Body of pancreas (tissue), 4 donors: Measurements from ENCODE around the gene TMEM208.

Experiments
- CTCF ChIP-seq, 7 experiments: fragments of 450-650 bp in 4 of 7; fragments of 200-600 bp in 3 of 7; sonication (generic) in 3 of 7; IDR thresholded peaks; one replicate each; pipeline ENCODE4 v1.5.1; 2016 to 2019; ENCODE audit warnings: antibody characterized with exemption in 7 of 7
- POLR2A ChIP-seq, 3 donors: fragments of 450-650 bp; IDR thresholded peaks; one replicate each; pipeline ENCODE4 v1.6.1; 2016; ENCODE audit warnings: antibody characterized with exemption in 3 of 3, mild to moderate bottlenecking in 2 of 3

DNA sequence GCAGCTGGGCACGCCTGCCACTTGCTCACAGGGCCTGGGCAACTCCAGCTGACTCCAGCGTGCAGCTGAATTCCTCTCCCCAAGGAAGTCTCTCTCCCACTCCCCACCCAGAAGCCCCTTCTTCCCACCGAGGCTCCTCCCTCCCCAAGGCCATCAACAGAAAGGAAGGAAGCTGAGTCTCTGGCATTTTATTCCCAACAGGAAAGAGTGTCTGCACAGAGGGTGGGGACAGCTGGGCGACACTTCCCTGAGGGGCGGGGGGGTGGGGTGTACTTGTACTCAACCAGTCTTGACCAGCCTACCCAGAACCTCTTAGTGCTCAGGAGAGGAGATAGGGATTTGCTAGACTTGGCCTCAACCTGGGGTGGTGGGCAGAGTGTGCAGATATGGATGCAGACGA is 36.9 kb upstream of the TMEM208 start, which contains the start of gene EXOC3L1:
- TF ChIP-seq POLR2A (IDR thresholded peaks at IDR 0.05) (no peak), CTCF (IDR thresholded peaks at IDR 0.05) (no peak)
